ENCODE results near the gene TGFB1.

DNA sequence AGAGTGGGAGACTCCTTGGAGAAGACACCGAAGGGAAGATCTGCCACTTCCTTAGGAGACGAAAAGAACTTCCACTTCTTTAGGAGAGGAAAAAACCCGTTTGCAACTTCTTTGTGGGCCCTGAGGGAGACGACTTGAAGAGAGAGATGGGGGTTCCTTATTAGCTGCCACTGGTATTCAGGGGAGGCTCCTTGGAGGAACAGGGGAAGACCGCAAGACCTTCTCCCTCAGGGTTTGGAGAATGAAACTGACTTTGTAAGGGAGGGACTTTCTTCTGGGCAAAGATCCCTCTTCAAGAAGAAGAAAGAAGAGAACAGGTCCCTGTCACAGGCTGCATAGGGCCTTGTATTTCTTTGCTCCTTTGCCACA is 44.3 kb upstream of the TGFB1 start:
- TF ChIP-seq, protein P1, sequence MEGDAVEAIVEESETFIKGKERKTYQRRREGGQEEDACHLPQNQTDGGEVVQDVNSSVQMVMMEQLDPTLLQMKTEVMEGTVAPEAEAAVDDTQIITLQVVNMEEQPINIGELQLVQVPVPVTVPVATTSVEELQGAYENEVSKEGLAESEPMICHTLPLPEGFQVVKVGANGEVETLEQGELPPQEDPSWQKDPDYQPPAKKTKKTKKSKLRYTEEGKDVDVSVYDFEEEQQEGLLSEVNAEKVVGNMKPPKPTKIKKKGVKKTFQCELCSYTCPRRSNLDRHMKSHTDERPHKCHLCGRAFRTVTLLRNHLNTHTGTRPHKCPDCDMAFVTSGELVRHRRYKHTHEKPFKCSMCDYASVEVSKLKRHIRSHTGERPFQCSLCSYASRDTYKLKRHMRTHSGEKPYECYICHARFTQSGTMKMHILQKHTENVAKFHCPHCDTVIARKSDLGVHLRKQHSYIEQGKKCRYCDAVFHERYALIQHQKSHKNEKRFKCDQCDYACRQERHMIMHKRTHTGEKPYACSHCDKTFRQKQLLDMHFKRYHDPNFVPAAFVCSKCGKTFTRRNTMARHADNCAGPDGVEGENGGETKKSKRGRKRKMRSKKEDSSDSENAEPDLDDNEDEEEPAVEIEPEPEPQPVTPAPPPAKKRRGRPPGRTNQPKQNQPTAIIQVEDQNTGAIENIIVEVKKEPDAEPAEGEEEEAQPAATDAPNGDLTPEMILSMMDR (IDR thresholded peaks at IDR 0.05), result no peak
- TF ChIP-seq POLR2A (IDR thresholded peaks at IDR 0.05), result no peak
